IMR-90 (cell line): ENCODE measurements around the gene VCL.

Experiments used
- BHLHE40 ChIP-seq: fragments of 150-350 bp; IDR thresholded peaks from 2 replicates; pipeline ENCODE4 v1.6.1; 2016; ENCODE audit warnings: mild to moderate bottlenecking, low read depth, low read length
- CEBPB ChIP-seq: IDR thresholded peaks from 2 replicates; pipeline ENCODE4 v1.6.1; 2012; ENCODE audit warnings: low read depth, low read length, improper control_type of control experiment
- CTCF ChIP-seq: conservative IDR thresholded peaks from 2 replicates; pipeline ENCODE4 v1.5.1; 2012; ENCODE audit warnings: mild to moderate bottlenecking, low read depth, low read length, improper control_type of control experiment
- ELK1 ChIP-seq: fragments of 150-350 bp; IDR thresholded peaks from 2 replicates; pipeline ENCODE4 v1.6.1; 2016; ENCODE audit warnings: low read depth, mild to moderate bottlenecking, low read length, moderate library complexity, borderline replicate concordance
- FOS ChIP-seq: fragments of 150-350 bp; IDR thresholded peaks from 2 replicates; pipeline ENCODE4 v1.6.1; 2016; ENCODE audit warnings: low read depth, low read length
- MAFK ChIP-seq: IDR thresholded peaks from 2 replicates; pipeline ENCODE4 v1.6.1; 2012; ENCODE audit warnings: low read depth, low read length, improper control_type of control experiment
- MAZ ChIP-seq: IDR thresholded peaks from 2 replicates; pipeline ENCODE4 v1.6.1; 2012; ENCODE audit warnings: low read depth, mild to moderate bottlenecking, low read length, improper control_type of control experiment, moderate library complexity, borderline replicate concordance
- MXI1 ChIP-seq: IDR thresholded peaks from 2 replicates; pipeline ENCODE4 v1.6.1; 2012; ENCODE audit warnings: low read depth, mild to moderate bottlenecking, low read length, moderate library complexity, borderline replicate concordance
- POLR2A ChIP-seq: IDR thresholded peaks from 2 replicates; pipeline ENCODE4 v1.6.1; 2012; ENCODE audit warnings: mild to moderate bottlenecking, low read depth, low read length
- RAD21 ChIP-seq: IDR thresholded peaks from 2 replicates; pipeline ENCODE4 v1.6.1; 2012; ENCODE audit warnings: low read length, improper control_type of control experiment
- RCOR1 ChIP-seq: IDR thresholded peaks from 2 replicates; pipeline ENCODE4 v1.6.1; 2012; ENCODE audit warnings: mild to moderate bottlenecking, low read length, improper control_type of control experiment; ENCODE audit not compliant: insufficient replicate concordance
- RFX5 ChIP-seq: IDR thresholded peaks from 2 replicates; pipeline ENCODE4 v1.8.0; 2012; ENCODE audit warnings: low read depth, mild to moderate bottlenecking, low read length, moderate library complexity
- SMC3 ChIP-seq: fragments of 150-350 bp; IDR thresholded peaks from 2 replicates; pipeline ENCODE4 v1.6.1; 2016; ENCODE audit warnings: low read depth, mild to moderate bottlenecking, antibody characterized with exemption, low read length, moderate library complexity
- USF2 ChIP-seq: fragments of 150-350 bp; IDR thresholded peaks from 2 replicates; pipeline ENCODE4 v1.6.1; 2017; ENCODE audit warnings: mild to moderate bottlenecking, antibody characterized with exemption, low read length, low read depth

GRCh38 chr10:74093530-74094164 lies 95.7 kb downstream of the VCL start:
- TF ChIP-seq RFX5 (no peak), CTCF (no peak), RCOR1 (no peak), POLR2A (no peak), BHLHE40 (no peak), CEBPB (no peak), RAD21 (no peak), ELK1 (no peak), SMC3 (no peak), MXI1 (no peak), USF2 (no peak), MAZ (no peak), MAFK (no peak), FOS (no peak)
